HG03066 (cell line): ENCODE results near the gene CCDC14.
"Not testable (repeated sequence)": the region's sequence is repeated elsewhere in the genome, so short reads cannot be mapped to it uniquely, and the experiment has no call there.

ENCODE experiments used
- ATAC-seq: cut with Tn5 transposase; IDR thresholded peaks from one replicate; pipeline ENCODE4 v1.9.1; 2021; ENCODE audit warnings: low read depth; ENCODE audit not compliant: unreplicated experiment

Gene CCDC14

DNA sequence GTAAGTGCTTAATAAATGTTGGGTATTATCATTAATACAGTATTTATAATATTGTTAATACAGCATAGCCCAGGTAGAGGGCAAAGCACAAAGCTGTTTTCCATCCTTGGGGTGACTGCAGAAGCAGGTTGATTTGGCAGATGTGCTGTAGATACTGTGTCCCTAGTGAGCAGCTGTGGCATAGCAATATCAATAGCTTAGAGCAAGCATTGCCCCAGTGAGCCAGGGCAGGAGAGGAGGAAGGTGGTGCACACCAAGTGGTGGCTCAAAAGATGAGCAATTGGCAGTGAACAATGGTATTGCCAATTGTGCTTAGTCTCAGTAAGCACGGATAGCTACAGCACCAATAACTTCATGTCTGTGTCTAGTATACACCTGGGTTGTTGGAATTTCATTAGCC lies 5.8 kb upstream of the CCDC14 start:
- not testable (repeated sequence) for ATAC-seq

DNA sequence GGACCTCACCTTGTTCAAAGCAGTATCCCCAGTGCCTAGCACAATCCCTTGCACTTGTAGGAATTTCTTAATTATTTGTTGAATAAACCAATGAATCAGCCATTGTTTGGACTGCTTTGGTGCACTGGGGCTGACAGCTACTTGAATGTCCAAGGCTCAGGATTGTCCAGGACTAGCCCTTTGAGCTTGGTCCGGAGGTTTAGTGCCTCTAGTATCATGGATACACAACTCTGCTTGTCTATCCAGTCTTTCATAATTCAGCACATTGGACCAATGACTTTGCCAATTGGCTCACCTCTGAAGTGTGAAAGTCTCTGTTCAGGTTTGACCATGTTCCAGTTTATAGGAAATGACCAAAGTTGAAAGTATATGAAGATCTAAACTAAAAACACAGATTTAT lies 3.8 kb upstream of the CCDC14 start:
- not testable (repeated sequence) for ATAC-seq

DNA sequence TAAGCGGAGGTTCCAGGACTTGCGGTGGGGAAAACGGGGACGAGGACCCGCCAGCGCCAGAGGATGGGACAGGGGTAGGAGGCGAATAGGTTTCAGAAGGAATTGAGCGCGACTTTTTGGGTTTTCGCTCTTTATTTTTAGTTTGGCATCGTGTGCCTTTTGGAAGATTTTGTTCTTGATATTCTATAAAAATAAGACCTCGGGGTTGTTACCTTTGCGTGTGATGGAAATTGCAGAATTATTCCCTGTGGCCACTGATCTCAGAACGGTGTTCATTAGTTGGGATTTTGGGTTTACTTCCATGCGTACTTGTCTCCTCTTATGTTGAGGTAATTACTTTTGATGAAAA lies 453 bp upstream of the CCDC14 start:
- no peak for ATAC-seq

DNA sequence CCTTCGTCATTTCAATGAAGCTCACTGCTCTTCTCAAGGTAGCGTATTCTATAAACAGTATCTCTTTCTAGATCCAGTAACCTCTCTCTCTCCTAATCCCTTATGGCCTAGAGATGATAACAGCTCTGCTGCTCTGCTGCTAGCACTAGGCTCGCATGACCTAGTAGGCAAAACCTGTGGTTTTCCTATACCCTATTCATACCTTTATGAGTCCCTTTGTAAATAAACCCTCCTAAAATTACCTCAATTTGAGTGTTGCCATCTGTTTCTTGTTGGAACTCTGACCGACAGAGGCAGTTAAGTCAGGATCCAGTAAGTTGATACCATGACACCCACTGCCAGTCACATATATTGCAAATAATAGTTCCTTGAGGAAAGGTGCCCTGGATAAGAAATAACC lies 7.3 kb downstream of the CCDC14 start:
- no peak for ATAC-seq

DNA sequence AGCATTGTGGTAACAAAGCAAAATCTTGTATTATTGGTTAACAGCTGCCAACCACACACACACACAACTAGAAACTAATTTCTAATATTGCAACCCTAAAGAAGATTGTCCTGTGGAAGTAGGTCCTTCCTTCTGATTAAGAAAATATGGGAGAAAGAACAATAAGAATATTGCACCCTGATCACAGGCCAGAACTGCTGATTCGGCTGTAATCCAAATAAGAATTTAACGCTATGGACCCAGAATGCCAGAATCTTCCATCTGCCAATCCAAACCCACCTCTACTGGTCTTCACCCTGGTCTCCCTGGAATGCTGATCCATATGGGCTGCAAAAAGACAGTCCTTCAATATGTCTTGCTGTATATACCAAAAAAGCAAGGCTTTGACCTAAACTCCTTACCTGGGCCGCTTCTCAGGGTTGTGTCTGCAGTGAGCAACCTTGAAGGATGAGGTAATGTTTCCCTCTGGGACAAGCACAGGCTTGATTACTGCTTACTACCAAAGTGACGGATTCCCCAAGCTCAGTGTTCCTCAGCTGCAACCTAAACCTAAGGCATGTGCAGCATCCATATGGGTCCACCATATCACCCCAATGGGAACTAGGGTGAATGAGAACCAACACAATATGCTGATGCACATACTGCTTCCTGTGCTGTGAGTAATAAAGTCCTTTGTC lies 8.0 kb downstream of the CCDC14 start:
- ATAC-seq: no peak

DNA sequence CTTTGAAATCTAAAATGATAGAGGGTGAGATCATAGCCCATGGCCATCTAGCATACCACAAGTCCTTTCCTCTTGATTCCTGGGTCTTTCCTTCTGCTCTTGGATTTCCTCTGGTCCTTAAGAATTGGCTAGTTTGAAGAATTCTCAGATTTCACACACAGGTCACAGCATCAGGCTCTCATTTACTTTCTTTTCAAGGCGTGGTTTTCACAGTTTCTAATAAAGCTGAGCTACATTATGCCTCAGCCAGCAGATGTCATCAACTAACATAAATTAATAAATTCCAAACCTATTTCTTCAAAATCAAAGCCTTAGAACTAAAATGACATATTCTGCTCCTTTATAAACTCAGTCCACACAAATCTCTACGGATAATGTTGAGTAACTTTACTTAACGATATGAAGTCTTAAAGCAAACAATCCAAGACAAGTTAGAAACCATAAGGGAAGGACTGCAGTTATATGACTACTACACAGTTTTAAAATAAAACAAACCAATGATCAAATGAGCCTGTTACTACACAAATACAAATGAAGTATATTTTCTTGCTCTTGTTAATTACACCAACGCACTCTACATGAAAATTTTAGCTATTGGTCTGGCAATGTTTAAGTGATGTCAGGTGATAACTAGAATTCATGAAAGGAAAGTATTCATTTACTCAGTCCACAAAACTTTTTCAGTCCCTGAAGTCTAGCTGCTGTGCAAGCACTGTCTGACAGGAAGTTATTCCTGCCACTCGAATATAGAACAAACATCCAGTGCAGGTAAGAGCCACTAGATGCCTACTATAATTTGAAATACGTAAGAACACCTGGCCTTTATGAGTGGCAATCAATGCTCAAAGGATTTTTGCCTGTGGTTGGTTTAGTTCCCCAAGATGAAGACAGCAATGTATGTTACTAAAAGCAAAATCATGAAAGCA lies 9.2 kb downstream of the CCDC14 start:
- ATAC-seq: no peak

DNA sequence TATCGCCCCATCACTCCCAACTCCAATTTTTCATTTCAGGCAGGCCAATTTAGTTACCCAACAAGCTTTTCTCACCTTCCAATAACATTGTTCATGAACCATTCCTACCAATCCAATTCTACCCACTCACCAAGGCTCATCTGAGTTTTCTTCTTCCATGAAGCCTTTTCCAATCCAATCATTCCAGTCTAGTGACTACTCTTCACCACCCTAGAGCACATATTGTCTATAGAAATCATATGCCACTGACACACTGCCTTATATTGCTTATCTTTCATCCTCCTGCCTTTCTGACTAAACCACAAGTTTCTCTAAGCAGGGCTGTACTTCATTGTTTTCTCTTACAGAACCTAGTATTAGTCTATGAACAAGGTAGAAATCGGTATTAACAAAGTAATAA lies 11.4 kb downstream of the CCDC14 start:
- no peak for ATAC-seq

DNA sequence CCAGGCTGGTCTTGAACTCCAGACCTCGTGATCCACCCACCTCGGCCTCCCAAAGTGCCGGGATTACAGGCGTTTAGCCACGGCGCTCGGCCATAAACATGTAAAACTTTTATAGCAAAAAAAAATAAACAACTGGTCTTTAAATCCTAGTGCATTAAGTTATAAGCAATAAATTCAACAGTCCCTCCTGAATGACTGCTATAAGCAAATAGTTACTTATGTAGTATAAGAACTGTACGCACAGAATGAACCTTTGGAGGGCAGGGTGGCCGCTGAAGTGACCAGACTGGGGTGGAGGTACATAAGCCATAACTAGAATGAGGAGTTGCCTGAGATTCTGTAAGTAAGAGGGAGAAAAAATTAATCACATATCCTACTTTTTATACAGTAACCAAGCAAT lies 12.6 kb downstream of the CCDC14 start:
- no peak for ATAC-seq

DNA sequence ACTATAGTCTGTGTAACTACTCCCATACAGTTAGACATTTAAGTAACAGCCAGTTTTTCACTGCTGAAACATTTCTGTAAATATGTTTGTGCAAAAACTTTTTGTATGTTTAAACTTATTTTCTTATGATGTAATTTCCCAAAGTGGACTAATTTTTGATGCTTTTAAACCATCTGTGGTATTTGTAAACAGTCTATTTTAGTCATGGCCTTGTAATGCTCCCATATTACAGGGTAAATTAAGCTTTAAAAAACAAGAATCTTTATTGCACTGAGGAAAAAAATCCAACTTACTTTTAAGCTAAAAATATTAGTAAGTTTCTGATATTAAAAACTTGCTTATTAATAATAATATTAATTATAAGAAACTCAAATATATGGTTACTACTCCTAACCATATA lies 13.5 kb downstream of the CCDC14 start:
- ATAC-seq: no peak

DNA sequence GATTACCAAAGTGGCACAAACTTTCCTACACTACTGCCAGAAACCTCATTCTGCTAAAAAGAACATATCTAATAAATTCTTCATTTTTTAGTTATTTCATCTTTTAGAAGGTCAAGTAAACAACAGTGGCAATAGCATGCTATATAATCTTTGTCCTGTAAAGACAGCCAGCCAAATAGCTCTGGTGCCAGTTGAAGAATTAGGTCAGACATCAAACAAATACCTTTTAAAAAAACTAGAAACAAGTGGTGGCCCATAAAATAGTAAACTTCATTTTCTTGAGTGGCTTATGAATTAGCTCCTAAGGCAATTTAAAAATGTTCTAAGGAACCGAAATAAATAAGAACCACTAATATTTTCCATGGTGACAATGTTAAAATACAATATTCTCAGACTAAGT lies 19.5 kb downstream of the CCDC14 start:
- no peak for ATAC-seq

DNA sequence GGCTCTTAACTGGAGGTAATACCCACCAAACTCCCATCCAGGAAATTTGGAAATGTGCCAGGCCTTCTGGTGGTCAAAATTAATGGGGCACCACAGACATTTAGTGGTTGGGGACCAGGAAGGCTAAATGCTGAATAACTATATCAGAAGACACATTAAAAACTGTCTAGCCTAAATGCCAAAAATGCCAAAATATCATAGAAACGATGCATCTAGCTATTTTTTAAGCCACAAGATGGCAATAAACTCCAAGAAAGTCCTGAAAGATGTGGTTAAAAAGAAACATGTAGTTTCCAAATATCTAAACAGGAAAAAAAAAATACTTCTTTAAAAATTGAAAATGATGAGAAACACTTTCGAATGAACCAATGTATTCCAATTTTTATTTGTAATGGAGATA lies 19.9 kb downstream of the CCDC14 start:
- ATAC-seq: no peak

DNA sequence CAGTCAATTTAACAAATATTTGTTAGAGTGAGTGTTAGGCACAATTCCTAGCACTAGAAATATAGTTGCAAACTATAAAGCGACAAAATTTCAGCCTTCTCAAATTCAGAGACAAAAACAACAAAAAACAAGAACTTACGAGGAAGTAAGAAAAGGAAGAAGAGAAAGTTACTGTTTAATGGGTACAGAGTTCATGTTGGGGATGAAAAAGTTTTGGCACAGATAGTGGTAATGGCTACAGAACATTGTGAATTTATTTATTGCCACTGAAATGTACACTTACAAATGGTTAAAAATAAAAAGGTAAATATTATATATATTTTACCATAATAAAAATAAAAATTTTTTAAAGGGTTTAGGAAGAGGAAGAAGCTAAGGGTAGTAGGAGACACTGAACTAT lies 21.3 kb downstream of the CCDC14 start:
- ATAC-seq: no peak

DNA sequence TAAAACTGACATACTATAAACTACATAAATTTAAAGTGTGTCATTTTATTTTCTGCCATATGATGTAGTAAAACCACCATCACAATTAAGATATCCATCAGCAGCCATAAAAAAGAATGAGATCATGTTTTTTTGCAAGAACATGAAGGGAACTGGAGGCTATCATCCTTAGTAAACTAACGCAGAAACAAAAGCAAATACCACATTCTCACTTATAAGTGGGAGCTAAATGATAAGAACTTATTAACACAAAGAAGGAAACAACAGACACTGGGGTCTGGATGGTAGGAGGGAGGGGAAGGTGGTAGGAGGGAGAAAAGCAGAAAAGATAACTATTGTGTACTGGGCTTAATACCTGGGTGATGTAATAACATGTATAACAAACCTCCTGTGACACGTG lies 24.6 kb downstream of the CCDC14 start:
- ATAC-seq: no peak

DNA sequence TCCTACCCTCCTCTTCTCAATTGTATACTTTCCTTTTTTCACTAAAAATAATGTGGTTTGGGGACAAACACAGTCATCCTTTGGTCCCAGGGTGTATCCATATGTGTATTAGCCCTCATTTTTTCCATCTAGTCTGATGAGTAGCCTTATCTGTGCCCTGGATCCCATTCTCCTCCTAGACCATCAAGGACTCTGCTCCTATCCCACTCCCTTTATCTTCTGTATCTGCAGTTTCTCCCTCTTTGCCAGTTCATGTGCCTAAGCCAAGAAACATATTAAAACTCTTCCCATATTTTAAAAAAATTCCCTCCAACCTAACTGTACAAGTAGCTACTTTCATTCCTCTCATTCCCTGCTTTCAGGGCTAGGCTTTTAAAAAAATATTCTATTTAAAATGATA lies 25.2 kb downstream of the CCDC14 start:
- no peak for ATAC-seq

DNA sequence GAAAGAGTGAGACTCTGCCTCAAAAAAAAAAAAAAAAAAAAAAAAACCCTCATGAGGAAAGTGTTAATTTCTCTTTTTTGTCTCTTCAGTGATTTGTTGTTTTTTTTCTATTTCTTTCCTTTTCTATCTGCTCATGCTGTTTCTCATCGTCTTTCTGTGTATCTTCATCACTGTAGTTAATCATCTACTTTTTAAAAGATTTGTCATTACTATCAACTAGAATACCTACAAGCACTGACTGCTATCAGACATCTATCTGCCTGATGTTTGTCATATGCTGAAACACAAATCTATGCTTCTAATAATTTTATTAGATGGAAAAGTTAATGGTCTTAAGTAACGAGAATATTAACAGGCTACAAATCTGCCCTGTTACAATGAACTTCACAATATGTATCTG lies 26.8 kb downstream of the CCDC14 start:
- ATAC-seq: no peak

DNA sequence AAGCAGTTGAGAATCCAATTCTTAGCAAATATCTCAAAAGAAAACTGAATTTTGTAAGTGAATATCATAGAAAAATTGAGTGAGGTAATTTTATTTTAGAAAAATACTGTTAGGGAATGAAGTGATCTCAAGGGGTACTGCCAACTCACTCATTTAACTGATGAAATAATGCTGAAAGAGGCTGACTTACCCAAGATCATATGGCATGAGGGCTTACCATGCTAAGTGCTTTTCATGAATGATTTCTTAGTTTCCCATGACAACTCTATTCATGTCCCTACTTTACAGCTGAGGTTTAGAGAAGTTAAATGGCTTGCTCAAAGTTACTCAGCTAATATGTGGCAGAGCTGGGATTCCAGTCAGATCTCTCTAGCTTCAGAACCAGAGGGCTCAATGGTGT lies 30.6 kb downstream of the CCDC14 start:
- no peak for ATAC-seq

DNA sequence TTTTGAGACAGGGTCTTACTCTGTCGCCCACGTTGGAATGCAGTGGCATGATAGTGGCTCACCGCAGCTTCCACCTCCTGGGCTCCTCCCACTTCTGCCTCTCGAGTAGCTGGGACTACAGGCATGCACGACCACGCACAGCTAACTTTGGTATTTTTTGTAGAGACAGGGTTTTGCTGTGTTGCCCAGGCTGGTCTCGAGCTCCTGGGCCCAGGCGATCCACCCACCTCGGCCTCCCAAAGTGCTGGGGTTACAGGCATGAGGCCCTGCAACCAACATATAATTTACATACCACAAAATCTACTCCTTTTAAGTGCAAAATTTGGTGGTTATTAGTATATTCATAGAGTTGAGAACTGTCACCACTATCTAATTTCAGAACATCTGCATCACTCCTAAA lies 31.7 kb downstream of the CCDC14 start:
- no peak for ATAC-seq

DNA sequence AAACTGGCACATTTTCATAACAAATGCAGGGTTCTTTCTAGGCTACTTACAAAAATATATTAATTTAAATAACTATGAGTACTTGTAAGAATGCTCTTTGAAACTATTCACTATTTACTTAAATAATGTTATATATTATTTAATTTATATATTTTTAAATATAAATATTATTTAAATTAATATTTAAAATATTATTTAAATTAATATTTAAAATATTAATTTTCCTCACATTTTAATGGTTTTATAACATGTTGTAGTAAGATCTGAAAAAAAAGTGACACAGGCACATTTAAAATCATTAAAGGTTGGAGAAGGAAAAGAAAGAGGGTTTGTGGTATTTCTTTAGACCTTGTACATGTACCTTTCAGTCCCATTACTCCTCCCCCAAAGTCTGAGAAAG lies 34.6 kb downstream of the CCDC14 start:
- ATAC-seq: no peak

DNA sequence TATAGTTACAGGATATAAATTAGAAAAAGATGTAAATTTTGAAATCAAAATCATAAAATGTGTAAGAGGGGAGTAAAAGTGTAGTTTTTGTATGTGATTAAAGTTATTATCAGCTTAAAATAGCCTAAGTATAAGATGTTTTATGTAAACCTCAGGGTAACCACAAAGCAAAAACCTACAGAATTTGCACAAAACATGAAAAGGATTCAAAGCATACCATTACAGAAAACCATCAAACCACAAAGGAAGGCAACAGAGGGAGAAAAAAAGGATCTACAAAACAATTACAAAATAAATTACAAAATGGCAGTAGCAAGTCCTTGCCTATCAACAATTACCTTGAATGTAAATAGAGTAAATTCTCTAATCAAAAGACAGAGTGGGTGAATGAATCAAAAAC lies 40.2 kb downstream of the CCDC14 start:
- no peak for ATAC-seq

DNA sequence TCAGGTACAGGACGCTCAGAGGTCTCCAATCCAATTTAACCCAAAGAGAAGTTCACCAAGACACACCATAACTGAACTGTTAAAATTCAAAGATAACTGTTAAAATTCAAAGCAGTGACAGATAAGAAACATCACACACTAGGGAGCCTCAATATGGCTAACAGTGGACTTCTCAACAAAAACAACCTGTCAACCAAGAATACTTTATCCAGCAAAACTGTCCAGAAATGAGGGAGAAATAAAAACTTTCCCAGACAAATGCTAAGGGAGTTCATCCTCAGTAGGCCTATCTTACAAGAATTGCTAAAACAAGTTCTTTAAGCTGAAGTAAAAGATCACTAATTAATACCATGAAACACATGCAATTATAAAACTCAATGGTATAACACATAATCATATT lies 40.6 kb downstream of the CCDC14 start:
- no peak for ATAC-seq

DNA sequence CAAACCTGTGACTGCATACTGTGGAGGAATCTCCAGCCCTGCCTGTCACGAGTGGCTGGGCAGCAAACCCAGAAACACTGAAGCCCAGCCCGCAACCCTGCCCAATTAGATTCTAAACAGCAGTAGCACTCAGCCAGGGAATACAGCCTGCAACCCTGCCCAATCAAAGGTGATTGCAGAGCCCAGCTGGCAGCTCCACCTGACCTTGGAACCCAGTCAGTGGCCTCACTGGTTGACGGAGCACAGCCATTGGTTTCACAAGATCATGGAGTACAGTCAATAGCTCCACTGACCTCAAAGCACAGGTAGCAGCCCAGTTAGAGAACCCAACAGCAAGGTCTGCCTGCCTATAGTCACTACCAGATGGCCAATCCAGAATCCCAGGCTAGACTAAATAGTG lies 41.7 kb downstream of the CCDC14 start:
- no peak for ATAC-seq

DNA sequence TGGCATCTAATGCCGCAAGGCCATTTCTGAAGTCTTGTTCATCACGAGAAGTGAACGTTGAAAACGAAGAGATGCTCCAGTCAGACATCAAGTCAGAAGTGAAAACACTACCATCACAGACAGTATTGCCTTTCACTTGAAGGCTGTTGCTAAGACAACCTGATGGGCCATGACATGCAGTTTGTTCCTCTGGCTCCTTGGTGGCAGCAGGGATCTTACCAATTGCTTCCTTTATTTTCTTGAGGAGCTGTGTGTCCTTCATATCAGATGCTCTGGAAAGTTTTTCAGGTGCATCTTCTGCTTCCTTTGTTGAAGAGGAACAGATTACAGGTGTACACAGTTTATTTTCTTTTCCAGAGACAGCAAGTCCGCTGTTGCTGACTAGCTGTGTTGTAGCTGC lies 46.2 kb downstream of the CCDC14 start:
- ATAC-seq: no peak
